Right renal pelvis (tissue), 4 donors: ENCODE measurements around the gene MARCHF9. TPM values are rescaled to one million over a fixed set of nuclear protein-coding genes. Genes with fewer than 3 reads are reported as not detected.

Experiments
- DNase-seq, 4 donors: peaks; one replicate each; pipeline ENCODE4 v3.0.0-alpha.2; 2013; ENCODE audit warnings: low read depth in 4 of 4, low spot score in 3 of 4, missing footprints in 1 of 4
- polyA plus RNA-seq, 4 donors: library from polyadenylated mRNA; unstranded; fragments of 120-200 nt; gene quantifications; one replicate each; pipeline ENCODE4 v1.2.1, GENCODE V29; 2013; ENCODE audit not compliant: insufficient read length in 4 of 4

Gene MARCHF9
- polyA plus RNA-seq, 4 donors: 17.7 to 21.0 (median 19.4) TPM

DNA sequence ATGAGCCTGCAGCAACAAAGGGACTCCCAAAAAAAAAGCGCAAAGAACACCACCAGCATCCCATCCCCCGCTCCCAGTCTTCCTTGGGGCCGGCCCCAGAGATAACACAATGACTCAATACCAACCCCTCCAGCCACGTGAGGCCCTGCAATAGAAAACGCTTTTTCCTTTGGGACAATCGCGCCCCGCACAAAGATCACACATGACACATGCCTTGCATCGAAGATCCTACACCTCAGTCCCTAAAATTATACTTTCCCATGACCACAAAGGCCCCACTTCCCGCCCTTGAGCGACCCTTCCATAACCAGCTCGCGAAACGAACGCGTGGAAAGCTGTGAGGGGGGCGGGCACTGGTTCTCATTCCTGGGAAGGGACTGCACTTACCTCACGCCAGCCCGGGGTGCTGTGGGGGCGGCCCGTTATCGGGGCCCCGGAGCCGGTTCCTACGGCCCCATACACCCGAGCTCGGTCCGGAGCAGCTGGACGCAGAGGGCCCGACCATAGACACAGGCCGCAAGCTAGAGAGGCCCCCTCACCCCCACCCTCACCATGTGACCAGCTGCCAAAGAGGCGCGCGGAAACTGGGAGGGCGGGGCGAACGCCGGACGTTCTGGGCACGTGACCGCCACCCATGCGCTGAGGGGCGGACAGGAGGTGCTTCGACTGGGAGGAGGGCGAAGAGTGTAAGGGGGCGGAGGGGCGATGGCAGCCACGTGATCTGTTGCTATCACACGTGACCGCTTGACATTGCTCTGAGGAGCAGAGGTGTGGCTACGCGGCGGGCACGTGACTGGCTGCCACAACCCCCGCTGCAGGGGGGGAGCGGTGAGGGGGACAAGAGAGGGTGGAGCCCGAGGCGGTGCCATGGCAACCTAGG, 2.9 kb upstream of the MARCHF9 start, which contains the start of gene CDK4:
Gene CDK4, minus strand, starts transcription at position 523 of the 880 bp plus-strand sequence. CDS start 593 bp downstream, outside the sequence.
- peak; percentile 96 to 97 (median 97) for DNase-seq

DNA sequence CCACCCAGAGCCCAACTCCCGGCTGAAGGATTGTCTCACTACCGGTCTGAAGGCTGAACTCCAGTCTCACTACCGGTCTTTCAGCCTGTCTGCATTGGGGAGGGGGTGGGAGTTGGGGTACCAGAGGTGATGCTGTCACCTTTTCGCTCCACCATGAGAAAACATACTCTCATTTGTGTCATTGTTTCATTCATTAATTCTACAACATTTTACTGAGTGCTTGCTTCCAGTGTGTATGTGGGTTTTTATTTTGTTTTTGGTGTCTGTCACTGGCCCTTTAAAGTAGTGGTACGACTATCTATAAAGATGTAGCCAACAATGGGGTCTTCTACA, 2.3 kb upstream of the MARCHF9 start:
- no peak for DNase-seq

DNA sequence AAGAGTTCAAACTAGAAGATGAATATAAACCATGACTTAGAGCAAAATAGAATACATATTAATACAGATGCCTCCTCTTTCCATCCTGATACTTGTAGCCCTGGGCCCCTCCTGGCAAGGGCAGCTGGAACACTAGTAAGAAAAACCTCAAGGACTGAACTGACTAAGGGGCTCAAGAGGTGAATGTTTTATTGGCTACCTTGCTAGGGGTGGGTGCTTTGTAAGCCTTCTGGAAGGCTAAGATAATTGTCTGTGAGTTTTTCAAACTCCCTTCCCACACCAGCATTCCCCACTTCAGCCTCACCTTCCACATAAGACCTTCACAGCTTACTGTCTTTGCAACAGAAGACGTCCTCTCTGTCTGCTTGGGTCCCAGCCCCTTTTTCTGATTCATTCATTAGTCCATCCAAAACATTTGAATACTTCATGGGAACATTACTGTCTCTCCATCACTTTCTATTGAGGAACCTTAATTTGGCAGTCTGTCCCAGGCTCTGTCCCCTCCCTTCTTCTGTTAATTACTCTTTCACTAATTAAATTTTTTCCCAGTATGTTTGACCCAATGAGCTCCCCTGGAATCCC, 1.1 kb upstream of the MARCHF9 start:
- no peak for DNase-seq

DNA sequence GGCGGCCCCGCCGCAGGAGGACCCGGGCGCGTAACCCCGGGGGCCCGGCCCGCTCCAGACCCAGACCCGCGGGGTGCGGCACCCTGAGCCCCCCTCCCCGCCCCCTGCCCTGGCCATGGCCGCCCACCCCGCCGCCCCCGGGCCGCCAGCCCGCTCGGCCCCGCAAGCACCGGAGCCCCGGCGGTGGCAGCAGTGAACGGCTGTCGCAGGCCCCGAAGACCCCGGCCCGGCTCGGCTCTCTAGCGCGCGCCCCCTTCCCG, 221 bp downstream of the MARCHF9 start:
- no peak for DNase-seq

DNA sequence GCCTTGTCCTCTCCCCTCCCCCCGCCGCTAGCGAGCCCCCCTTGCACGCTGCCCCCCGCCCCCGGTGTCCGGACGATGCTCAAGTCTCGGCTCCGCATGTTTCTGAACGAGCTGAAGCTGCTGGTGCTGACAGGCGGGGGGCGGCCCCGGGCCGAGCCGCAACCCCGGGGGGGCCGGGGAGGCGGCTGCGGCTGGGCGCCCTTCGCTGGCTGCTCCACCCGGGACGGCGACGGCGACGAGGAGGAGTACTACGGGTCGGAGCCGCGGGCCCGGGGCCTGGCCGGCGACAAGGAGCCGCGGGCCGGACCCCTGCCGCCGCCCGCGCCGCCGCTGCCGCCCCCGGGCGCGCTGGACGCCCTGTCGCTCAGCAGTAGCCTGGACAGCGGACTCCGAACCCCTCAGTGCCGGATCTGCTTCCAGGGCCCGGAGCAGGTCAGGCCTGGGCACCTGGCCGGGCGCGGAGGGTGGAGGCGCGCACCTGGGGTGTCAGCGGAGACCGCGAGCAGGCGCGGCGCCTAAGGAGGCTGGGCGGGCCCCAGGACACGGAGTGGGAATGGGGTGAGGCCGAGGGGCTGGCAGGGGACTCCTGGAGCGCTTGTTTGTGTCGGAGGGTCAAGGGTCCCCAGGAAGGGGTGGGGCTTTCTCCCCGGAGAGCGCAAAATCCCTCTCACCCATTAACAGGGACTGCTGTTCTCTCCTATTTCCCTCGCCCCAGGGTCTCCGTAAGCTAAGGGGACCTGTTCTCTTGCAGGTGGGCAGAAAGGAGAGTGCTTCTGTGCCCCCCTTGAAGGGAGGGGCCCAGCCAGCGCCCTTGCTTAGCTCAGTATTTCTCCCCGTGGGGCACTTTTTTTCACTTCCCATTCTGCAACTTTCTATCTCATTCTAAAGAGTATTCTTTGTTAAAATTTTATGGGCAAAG, 810 bp downstream of the MARCHF9 start:
- no peak for DNase-seq

DNA sequence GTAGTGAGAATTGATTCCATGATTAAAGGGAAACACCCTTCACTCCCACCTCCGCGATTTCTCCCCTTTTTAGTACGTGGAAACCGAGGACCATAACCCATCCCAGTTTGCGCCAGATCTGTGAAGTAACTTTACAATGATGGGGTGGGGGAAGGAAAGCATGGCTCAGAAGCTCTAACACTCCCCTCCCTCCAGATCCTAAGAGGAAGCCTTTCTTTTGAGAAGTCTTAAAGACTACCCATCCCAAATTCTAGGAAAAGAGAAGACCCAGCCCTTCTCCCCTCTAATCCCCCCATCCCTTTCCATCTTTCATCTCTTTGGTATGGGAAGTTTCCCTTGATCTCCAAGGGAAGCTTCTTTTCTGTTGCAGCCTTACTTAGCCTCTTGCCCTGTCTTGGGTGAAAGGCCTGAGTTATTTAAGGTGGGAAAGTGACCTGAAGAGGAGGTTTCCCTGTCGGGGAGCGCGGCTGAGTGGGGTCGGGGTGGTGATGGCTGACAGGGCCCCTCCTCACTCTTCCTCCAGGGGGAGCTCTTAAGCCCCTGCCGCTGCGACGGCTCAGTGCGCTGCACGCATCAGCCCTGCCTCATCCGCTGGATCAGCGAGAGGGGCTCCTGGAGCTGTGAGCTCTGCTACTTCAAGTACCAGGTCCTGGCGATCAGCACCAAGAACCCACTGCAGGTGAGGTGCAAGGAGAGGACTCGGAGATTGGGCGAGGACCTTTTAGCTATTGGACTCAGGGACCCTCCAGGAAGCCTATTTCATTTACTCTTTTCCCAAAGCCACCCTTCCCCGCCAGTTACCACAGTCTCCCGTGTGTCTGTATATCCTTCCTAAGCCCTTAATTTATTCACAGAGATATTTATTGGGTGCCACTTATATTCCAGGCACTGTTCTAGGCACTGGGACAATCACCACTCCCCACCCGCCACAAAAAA, 1.8 kb downstream of the MARCHF9 start:
- DNase-seq: no peak

DNA sequence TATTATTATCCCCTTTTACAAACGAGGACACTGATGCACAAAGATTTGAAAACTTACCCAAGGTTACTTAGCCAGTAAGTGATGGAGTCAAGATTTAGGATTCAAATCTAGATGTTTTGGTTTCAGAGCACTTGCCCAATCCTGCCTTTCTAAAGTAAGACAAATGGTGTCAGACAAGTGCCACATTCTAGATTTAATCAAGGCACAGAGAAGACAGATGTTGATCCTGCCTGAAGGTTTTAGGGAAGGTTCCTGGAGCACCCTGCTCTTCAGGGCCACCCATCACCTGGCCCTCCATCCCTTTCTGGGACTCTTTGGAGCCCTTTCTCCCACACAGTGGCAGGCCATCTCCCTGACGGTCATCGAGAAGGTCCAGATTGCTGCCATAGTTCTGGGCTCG, 2.9 kb downstream of the MARCHF9 start:
- DNase-seq: no peak

DNA sequence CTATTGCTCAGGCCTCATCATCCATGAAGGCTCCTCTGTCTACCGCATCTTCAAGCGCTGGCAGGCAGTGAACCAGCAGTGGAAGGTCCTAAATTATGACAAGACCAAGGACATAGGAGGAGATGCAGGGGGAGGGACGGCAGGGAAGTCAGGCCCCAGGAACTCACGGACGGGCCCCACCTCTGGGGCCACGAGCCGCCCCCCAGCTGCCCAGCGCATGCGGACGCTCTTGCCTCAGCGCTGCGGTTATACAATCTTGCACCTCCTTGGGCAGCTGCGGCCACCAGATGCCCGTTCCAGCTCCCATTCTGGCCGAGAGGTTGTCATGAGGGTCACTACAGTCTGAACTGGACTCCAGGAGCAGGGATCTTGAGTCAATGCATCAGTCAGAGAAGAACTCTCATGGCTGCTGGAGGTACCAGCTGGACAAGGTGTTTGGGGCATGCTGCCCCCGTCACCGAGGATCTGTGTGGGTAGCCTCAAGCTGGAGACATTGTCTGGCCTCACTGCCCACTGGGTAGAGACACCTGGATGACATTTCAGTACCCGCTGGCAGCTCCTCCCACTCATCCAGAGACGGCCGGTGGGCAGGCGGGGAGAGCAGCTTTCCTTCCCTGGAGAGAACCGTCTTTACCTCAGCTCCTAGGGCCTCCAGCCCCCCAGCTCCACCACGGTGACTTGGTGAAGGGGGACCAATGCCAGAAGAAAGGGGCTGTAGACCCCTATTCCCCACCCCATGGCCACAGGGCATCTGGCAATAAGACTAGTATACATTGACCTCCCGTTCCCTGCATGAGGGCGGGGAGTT, 3.9 kb downstream of the MARCHF9 start:
- DNase-seq: no peak

DNA sequence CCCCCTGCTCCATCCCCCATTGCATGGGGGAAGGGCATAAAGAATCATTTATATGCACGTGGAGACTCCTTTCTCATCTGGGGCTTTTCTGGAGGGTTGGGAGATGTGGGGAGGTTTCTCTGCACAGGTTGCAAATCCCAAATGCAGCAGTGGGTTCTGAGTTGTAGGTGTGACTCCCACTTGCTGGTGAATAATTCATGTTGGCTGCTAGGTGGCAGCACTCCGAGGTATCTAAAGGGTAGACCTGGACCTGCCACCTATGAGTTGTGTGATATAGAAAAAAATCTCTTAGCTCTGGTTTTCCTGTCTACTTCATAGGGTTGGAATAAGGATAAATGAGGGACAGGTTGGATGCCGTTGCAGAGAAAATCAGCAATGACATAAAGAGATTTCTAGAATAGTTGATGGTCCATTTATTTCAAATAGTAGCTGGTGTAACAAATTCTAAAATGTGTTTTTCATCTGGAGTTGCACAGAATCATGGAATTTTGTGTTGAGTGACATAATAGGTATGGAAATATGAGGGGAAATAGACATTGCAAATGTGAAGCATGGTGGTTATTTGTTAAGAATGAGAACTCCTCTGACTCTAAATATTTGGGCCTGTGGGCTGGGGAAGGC, 4.6 kb downstream of the MARCHF9 start:
- no peak for DNase-seq

DNA sequence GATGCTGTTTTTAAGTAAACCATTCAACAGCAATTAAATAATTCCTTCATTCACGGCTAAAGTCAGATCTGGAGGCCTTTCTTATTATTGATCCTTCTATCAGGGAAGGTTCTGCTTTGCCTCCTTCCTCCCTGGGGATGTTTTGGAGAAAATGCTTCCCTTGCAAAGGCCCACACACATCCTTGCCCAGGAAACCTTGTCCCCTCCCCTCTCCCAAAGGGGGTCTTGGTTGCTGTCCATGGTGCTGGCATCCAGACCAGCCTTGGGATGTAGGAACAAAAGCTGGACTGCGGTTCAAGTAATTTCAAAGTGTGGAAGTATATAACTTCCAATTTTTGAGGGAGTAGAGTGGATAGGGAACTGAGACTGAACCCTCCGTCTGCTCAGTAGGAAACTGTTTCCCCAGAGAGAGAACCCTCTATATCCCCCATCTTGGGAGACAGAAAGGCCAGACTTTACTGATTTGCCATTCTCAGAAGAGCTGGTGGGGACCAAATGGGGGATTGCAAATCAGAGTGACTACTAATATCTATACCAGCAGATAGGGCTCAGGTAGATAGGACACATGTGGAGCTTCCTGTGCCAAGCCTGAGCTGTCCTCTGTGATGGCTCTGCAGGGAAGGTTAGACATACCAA, 5.6 kb downstream of the MARCHF9 start:
- no peak for DNase-seq

DNA sequence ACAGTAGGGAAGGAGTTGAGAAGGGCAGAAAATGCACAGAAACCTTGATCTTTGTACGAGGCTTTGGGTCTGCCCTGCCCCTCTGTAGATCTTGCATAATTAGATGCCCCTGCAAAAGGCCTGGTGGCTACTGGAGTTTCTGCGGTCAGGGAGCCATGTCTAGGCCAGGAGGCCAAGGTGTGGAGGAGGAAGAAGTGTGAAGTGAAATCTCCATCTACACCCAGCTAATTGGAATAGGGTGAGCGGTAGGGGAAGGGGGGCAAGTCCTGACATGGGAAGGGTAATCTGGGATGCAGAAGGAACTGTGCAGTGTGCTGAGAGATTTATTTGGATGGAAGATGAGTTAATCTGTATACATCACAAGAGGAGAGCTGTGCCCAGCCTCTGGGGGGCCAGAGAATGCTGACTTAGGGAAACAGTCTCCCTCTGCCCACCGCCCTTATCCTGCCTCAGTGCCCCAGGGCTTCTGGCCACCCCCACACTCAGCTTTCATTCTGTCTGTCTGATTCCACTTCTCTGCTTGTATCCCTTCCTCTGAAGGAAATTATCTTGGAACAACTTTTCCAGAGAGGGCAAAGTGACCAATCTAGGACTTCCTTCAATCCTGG, 6.6 kb downstream of the MARCHF9 start:
- no peak for DNase-seq

DNA sequence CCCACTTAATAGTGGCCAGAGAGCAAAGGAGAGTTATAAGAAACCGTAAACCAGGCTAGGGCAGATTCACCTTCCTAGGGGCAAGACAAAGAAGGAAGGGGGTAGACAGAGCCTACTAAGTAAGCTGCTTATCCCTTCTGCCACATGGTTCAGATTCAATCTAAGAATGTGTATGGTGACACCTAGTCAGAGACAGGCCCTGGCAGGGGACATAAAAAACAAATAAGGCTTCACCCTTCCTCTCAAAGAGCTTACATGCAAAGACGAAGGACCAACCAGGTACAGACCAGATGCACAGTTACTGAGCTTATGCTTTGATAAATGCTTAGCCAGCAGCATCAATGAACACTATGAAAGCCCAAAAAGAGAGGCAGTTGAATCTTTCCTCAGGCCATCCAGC, 7.6 kb downstream of the MARCHF9 start:
- no peak for DNase-seq

DNA sequence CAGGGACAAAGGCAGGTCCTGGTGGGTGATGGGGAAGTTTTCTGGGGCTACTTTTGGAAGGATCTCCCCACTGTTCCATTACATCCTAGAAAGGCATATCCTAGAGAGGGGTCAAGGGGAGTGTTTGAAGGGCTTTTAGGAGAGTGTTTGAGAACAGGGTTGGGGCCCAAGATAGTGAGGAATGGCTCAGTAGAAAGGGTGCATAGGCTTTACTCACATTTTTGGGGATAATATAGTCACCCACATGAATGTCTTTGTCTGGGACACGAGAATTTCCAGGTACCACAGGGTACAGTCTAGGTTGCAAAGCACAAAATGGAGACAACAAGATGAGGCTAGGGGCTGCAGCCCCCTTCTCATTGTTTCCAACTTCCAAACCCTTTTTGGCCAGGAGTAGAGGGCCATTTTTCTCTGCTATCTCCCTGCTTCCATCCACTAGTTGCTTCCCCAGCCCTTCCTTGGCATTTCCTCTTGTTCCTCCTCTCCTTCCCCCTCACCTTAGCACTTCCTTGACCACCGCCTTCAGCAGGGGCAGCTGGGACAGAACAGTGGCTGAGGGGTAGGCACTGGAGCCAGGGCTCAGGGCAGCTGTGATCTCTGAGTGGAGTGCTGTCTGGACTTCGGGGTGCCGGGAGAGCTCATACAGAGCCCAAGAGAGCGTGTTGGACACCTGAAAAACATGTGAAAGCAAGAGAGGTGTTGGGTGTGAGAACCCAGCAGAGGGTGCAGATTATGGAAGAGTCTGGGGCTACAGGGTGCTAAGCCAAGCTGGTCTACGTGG, 9.2 kb downstream of the MARCHF9 start:
- DNase-seq: no peak

DNA sequence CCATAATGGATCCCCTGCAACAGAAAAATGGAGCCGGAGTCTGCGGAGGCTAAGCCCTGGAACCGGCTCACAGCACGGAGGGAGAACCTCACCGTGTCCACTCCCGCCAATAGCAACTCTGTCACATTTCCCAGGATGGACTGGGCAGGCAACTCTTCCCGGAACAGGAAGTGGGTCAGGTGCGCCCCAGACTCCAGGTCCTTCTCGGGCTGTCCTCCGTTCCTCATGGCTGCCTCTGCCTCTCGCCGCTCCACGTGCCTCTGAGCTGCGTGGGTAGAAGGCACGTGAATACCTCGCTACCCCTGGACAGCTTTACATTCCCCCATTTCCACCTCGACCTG, 9.7 kb downstream of the MARCHF9 start:
- DNase-seq: no peak

DNA sequence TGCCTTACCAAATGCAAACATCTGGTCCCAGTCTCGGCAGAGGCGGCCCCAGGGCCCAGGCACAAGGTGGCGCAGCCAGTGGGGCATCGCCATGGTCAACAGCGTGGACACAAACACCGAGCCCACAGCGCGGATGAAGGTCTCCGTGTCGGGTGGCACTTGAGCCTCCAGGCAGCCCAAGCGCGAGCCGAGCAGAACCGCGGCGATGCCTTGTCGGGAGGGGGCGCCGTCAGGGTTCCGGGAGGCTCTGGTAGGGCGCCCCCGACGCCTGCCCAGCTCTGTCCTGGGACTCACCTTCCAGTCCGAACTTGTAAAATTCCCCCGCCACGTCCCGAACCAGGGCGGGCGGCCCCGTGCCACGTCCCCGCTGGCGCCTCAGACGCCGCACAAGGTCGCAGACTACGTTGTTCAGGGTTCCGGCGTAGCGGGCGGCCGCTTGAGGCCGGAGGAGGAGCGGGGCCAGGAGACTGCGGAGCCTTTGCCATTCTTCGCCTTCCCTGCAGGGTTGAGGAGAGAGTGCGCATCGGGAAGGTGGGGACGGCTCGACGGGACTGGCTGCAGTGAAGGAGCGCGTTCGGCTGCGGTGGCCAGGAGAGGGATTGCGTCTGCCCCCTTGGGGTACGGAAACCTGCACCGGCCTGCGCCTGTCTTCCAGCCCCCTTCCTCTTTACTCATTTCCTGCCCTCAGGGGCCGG, 10.2 kb downstream of the MARCHF9 start:
- DNase-seq: no peak

DNA sequence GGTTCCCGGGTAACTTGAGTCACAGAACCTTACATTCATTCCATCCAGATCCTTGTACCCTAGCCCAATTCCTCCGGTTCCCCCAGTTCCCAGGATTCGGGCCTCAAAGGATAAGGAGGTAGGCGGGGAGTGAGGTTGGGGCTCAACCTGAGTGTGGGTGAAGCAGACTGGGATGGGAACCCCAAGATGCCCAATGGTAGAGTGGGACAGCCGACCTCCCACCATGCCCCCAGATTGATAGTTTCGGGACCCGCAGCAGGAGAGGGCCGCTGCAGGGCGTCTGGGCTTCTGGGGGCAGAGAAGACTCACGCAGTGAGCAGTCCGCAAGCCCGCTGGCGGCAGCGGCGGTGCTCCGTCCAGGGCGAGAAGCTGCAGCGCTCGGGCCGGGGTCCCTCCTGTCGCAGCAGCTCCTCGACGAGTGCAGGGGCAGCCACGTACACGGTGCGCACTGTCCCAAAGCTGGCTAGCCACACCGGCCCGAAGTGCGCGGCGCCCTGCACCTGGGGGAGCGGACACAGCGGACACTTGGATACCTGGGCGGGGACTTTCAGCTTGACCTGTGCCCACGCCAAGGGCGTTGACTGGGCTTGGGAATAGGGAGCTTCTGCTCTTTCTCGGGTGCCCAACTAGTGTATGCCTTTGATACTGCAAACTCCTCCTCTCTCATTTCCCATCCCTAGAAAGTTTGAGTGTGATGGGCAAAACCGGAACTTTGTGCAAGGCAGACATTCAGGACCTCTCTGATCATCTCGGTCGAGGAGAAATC, 11.0 kb downstream of the MARCHF9 start:
- no peak for DNase-seq
